HepG2 (cell line): Measurements from ENCODE around the gene ZNF148. TPM values are rescaled to one million over a fixed set of nuclear protein-coding genes. Genes with fewer than 3 reads are reported as not detected.
"Not testable (repeated sequence)": the region's sequence is repeated elsewhere in the genome, so short reads cannot be mapped to it uniquely, and the experiment has no call there.

Experiments
- ATAC-seq: fragments of 200-7000 bp; cut with Tn5 transposase; 3 replicates; pipeline ENCODE4 v1.9.1; 2020; ENCODE audit warnings: mild to moderate bottlenecking, moderate library complexity
- BruUV-seq: library from RNA; stranded (reverse); fragments of 400-500 nt; replicated peaks from 2 replicates; lab custom pipeline; 2021; lab: Mats Ljungman, UMichigan
- CTCF ChIA-PET: fragments of 300-600 bp; formaldehyde crosslinking; extraction: SDS; loops from one replicate; lab custom pipeline; 2021; ENCODE audit warnings: low total read pairs, inconsistent platforms, low intra/inter-chr PET ratio; lab: Yijun Ruan, JAX
- POLR2A ChIA-PET: fragments of 350-600 bp; sonication (Branson Sonifier 250); formaldehyde crosslinking; loops from one replicate; lab custom pipeline; 2020; ENCODE audit warnings: antibody characterized with exemption, inconsistent platforms; lab: Yijun Ruan, JAX
- DNase-seq: peaks from one replicate; pipeline ENCODE4 v3.0.0-alpha.2; 2015; ENCODE audit warnings: low spot score
- FAIRE-seq: peaks from 3 replicates; lab custom pipeline; 2011; peaks lifted over from hg19 to GRCh38; lab: Jason Lieb, UNC
- H2AFZ ChIP-seq: one replicate; pipeline ENCODE4 v1.6.1; 2011; ENCODE audit warnings: low read length, inconsistent platforms
- H3K27ac ChIP-seq: fragments of 300-600 bp; 3 replicates; pipeline ENCODE4 v1.8.0; 2011; ENCODE audit warnings: mixed run types, mild to moderate bottlenecking, mixed read lengths, low read length, inconsistent platforms; ENCODE audit not compliant: insufficient read depth; ENCODE audit errors: extremely low read length
- H3K27me3 ChIP-seq, 2 experiments: fragments of 200-600 bp in 1 of 2; 2 replicates in 1 of 2; 3 replicates in 1 of 2; pipeline versions ENCODE4 v1.6.0 to v1.8.0; 2011; ENCODE audit warnings: low read length in 2 of 2, mild to moderate bottlenecking in 2 of 2, moderate library complexity in 2 of 2, inconsistent platforms in 1 of 2; ENCODE audit not compliant: insufficient read depth in 2 of 2, control insufficient read depth in 1 of 2
- H3K36me3 ChIP-seq, 2 experiments: fragments of 200-600 bp in 1 of 2; replicated peaks in 1 of 2; 2 replicates in 1 of 2; 3 replicates in 1 of 2; pipeline versions ENCODE4 v1.5.1 to v1.8.0; 2011; ENCODE audit warnings: low read length in 2 of 2, inconsistent platforms in 1 of 2; ENCODE audit not compliant: insufficient read depth in 2 of 2, control insufficient read depth in 1 of 2
- H3K4me1 ChIP-seq: 2 replicates; pipeline ENCODE4 v1.5.1; 2012; ENCODE audit warnings: low read length, inconsistent platforms; ENCODE audit not compliant: insufficient read depth
- H3K4me2 ChIP-seq: 2 replicates; pipeline ENCODE4 v1.6.0; 2011; ENCODE audit warnings: low read depth, low read length, inconsistent platforms
- H3K4me3 ChIP-seq, 3 experiments: fragments of 200-600 bp in 1 of 3; sonication (generic), shearing (Covaris generic) in 1 of 3; replicated peaks in 1 of 3; 2 replicates each; pipeline ENCODE4 v1.5.1; 2011 to 2016; ENCODE audit warnings: low read length in 3 of 3, inconsistent platforms in 2 of 3, low read depth in 2 of 3, mild to moderate bottlenecking in 2 of 3, control low read depth in 1 of 3, mixed read lengths in 1 of 3; ENCODE audit not compliant: insufficient read depth in 1 of 3
- H3K79me2 ChIP-seq: one replicate; pipeline ENCODE4 v1.6.1; 2011; ENCODE audit warnings: low read length, inconsistent platforms; ENCODE audit not compliant: insufficient read depth
- H3K9ac ChIP-seq: 2 replicates; pipeline ENCODE4 v1.6.0; 2011; ENCODE audit warnings: mild to moderate bottlenecking, low read depth, low read length, inconsistent platforms; ENCODE audit not compliant: insufficient read depth
- H3K9me3 ChIP-seq: 2 replicates; pipeline ENCODE4 v1.5.1; 2012; ENCODE audit warnings: mild to moderate bottlenecking, low read length
- H4K20me1 ChIP-seq: 2 replicates; pipeline ENCODE4 v1.6.0; 2011; ENCODE audit warnings: inconsistent platforms, mild to moderate bottlenecking, low read length, moderate library complexity; ENCODE audit not compliant: insufficient read depth
- ATF7 ChIP-seq, 2 experiments: fragments of 450-650 bp in 1 of 2; sonication (generic) in 1 of 2; formaldehyde crosslinking in 1 of 2; IDR thresholded peaks; 2 replicates each; pipeline versions ENCODE4 v1.4.0 to v1.6.1; 2016 to 2020; ENCODE audit warnings: antibody characterized with exemption in 1 of 2, mild to moderate bottlenecking in 1 of 2, missing genetic modification reagents in 1 of 2
- BRCA1 ChIP-seq: sonication (generic); formaldehyde crosslinking; IDR thresholded peaks from 2 replicates; pipeline ENCODE4 v1.4.0; 2020; ENCODE audit warnings: missing genetic modification reagents
- CREB1 ChIP-seq, 2 experiments: fragments of 450-650 bp in 1 of 2; IDR thresholded peaks; 2 replicates each; pipeline ENCODE4 v1.6.1; 2016 to 2017; ENCODE audit warnings: control low read depth in 1 of 2, mild to moderate bottlenecking in 1 of 2, missing compliant biosample characterization in 1 of 2, missing genetic modification characterization in 1 of 2
- GLI4 ChIP-seq: sonication (generic); formaldehyde crosslinking; IDR thresholded peaks from 2 replicates; pipeline ENCODE4 v1.5.1; 2020; ENCODE audit warnings: missing genetic modification reagents, mild to moderate bottlenecking, moderate library complexity, borderline replicate concordance
- IRX3 ChIP-seq: sonication (generic); formaldehyde crosslinking; IDR thresholded peaks from 2 replicates; pipeline ENCODE4 v1.8.1; 2023; ENCODE audit warnings: mild to moderate bottlenecking, low read depth, missing genetic modification reagents, borderline replicate concordance
- NFRKB ChIP-seq: fragments of 450-650 bp; IDR thresholded peaks from 2 replicates; pipeline ENCODE4 v1.6.1; 2017
- NR2F6 ChIP-seq, 2 experiments: IDR thresholded peaks; 2 replicates each; pipeline ENCODE4 v1.6.1; 2016; ENCODE audit warnings: antibody characterized with exemption in 1 of 2, mild to moderate bottlenecking in 1 of 2
- SOX6 ChIP-seq, 2 experiments: fragments of 450-650 bp in 1 of 2; sonication (generic) in 1 of 2; formaldehyde crosslinking in 1 of 2; IDR thresholded peaks; 2 replicates each; pipeline versions ENCODE4 v1.4.0 to v1.6.1; 2017 to 2020; ENCODE audit warnings: antibody characterized with exemption in 1 of 2, mild to moderate bottlenecking in 1 of 2, missing genetic modification reagents in 1 of 2
- TOPORS ChIP-seq: sonication (generic); formaldehyde crosslinking; IDR thresholded peaks from 2 replicates; pipeline ENCODE4 v1.8.0; 2023; ENCODE audit warnings: mild to moderate bottlenecking, missing genetic modification reagents
- TRIM24 ChIP-seq: sonication (generic); formaldehyde crosslinking; IDR thresholded peaks from 2 replicates; pipeline ENCODE4 v1.8.0; 2022; ENCODE audit warnings: mild to moderate bottlenecking, missing genetic modification reagents
- USF2 ChIP-seq, 2 experiments: sonication (generic) in 1 of 2; formaldehyde crosslinking in 1 of 2; IDR thresholded peaks; 2 replicates each; pipeline versions ENCODE4 v1.5.1 to v1.6.1; 2011 to 2020; ENCODE audit warnings: borderline replicate concordance in 1 of 2, low read depth in 1 of 2, low read length in 1 of 2, mild to moderate bottlenecking in 1 of 2, missing genetic modification reagents in 1 of 2, moderate library complexity in 1 of 2
- WGBS: methylation state at CpG from one replicate; pipeline ENCODE4 v1.1.6; 2017; ENCODE audit warnings: low lambda C conversion rate; 5-methylcytosine and 5-hydroxymethylcytosine counted together
- in situ Hi-C: cut with HindIII; loops from 2 replicates; pipeline ENCODE4 v1.10.0; 2017; ENCODE audit warnings: low pct_unique_long_range_greater_than_20kb; ENCODE audit not compliant: extremely low pct_ligation_motif_present
- intact Hi-C: fragments of 100-400 bp; cut with micrococcal nuclease; formaldehyde crosslinking; loops from one replicate; pipeline ENCODE4 v1.10.0; 2022; ENCODE audit not compliant: unreplicated experiment
- polyA plus RNA-seq, 8 experiments: library from polyadenylated mRNA; depleted of rRNA in 3 of 8; stranded (reverse) in 7 of 8; unstranded in 1 of 8; fragments of >200 nt; fragmentation: Illumina TruSeq in 4 of 8; extraction: Trizol in 4 of 8; gene quantifications; 2 replicates each; pipeline versions ENCODE4 v1.2.1 to v1.2.3, GENCODE V29; 2011 to 2016; ENCODE audit warnings: low read depth in 4 of 8, missing spikeins in 1 of 8, mixed read lengths in 1 of 8; ENCODE audit not compliant: insufficient read depth in 1 of 8
- total RNA-seq, 5 experiments: library from RNA; depleted of rRNA; stranded (reverse); fragments of >200 nt; fragmentation: Illumina TruSeq; extraction: Trizol; gene quantifications; 2 replicates each; pipeline ENCODE4 v1.2.3, GENCODE V29; 2016; ENCODE audit warnings: low read depth in 1 of 5

Gene ZNF148
- total and polyA plus RNA-seq, 2 of the 13 experiments (the other 11 are each of a cell fraction or from before 2014, with no cell fraction given) = 10.6 to 36.1 TPM

GRCh38 chr3:125394406-125394805 is 19.3 kb upstream of the ZNF148 start:
- Histone ChIP-seq H3K9me3 (no peaks in the 10 kb centered on the region), H3K4me2 (peak overlapping the region; percentile 67), H3K27ac (no peak overlapping the region), H3K9ac (peak overlapping the region; percentile 51; the same call in 1 of the 2 replicates), H3K4me3 (peak overlapping the region in 1 of 3 experiments; percentile 18; a peak in 1 of 6 replicates), H3K36me3 (no peaks in the 10 kb centered on the region), H3K27me3 (no peaks in the 10 kb centered on the region), H2AFZ (peak overlapping the region; percentile 65), H4K20me1 (no peaks in the 10 kb centered on the region), H3K4me1 (peaks cover 25% of the 10 kb centered on the region), H3K79me2 (no peaks in the 10 kb centered on the region)
- FAIRE-seq (no peak), ATAC-seq (peak; percentile 46), DNase-seq (peak; percentile 30)
- intact Hi-C loops (no loop called here), in situ Hi-C loops (no loop called here)
- POLR2A ChIA-PET = no interaction called here
- no TSS peak for BruUV-seq
- no peak for TF ChIP-seq TRIM24 (CRISPR knock-in tag)
- TF ChIP-seq USF2 (IDR thresholded peaks at IDR 0.05; ENCODE audit: low read depth, low read length) = 0 out of 2 replicates have a peak, but pooled peaks have one; percentile 17
- TF ChIP-seq USF2 (CRISPR knock-in tag; IDR thresholded peaks at IDR 0.05; ENCODE audit: borderline replicate concordance) = no peak
- no peak for TF ChIP-seq IRX3 (CRISPR knock-in tag)
- CTCF ChIA-PET = no interaction called here
- 24% methylated on average over 3 of the region's 3 CpGs for WGBS

- CTCF ChIA-PET = no interaction called here
- no peak for DNase-seq
- in situ Hi-C loops = no loop called here
Observed at GRCh38 chr3:125389282-125389681, 14.2 kb upstream of the ZNF148 start.

GRCh38 chr3:125388369-125388768 is 13.2 kb upstream of the ZNF148 start:
- H3K9ac ChIP-seq, H4K20me1 ChIP-seq, ATAC-seq, H3K79me2 ChIP-seq, BruUV-seq, intact Hi-C loops, H3K27me3 ChIP-seq, H2AFZ ChIP-seq, H3K36me3 ChIP-seq, in situ Hi-C loops, H3K4me2 ChIP-seq, H3K9me3 ChIP-seq, DNase-seq, CTCF ChIA-PET, FAIRE-seq, H3K4me3 ChIP-seq, H3K27ac ChIP-seq: not testable (repeated sequence)
- POLR2A ChIA-PET = interaction anchor here (1.5 kb wide), 1 partner anchor 12 kb away, joined by 4 read pairs; no protein-coding TSS in a partner anchor
- WGBS = 85% methylated on average over 5 of the region's 5 CpGs
- peaks cover 38% of the 10 kb centered on the region for H3K4me1 ChIP-seq

More at GRCh38 chr3:125389282-125389681, 14.2 kb upstream of the ZNF148 start:
- Histone ChIP-seq H3K36me3 (no peaks in the 10 kb centered on the region), H3K4me3 (no peak overlapping the region; a peak in 1 of 6 replicates), H3K79me2 (no peaks in the 10 kb centered on the region), H3K4me1 (peaks cover 34% of the 10 kb centered on the region), H3K9ac (no peak overlapping the region)
- TF ChIP-seq NR2F6 (IDR thresholded peaks at IDR 0.05) (peak; percentile 21; the same call in 1 of the 2 replicates), NR2F6 (CRISPR knock-in tag; IDR thresholded peaks at IDR 0.05) (no peak), CREB1 (IDR thresholded peaks at IDR 0.05) (peak; percentile 27; the same call in 1 of the 2 replicates), CREB1 (CRISPR knock-in tag; IDR thresholded peaks at IDR 0.05) (no peak), TOPORS (CRISPR knock-in tag) (no peak), BRCA1 (CRISPR knock-in tag) (no peak), GLI4 (CRISPR knock-in tag) (no peak), NFRKB (no peak), ATF7 (IDR thresholded peaks at IDR 0.05) (0 out of 2 replicates have a peak, but pooled peaks have one; percentile 9), ATF7 (CRISPR knock-in tag; IDR thresholded peaks at IDR 0.05) (no peak), SOX6 (IDR thresholded peaks at IDR 0.05) (no peak), SOX6 (CRISPR knock-in tag; IDR thresholded peaks at IDR 0.05) (peak; percentile 34; the same call in 1 of the 2 replicates)
- TF ChIP-seq, all 625 proteins: peak for 4
- no peaks in the 10 kb centered on the region for H3K27me3 ChIP-seq
- H3K9me3 ChIP-seq = no peaks in the 10 kb centered on the region
- no peak for FAIRE-seq
- no peak overlapping the region for H3K27ac ChIP-seq
- POLR2A ChIA-PET = interaction anchor here (0.9 to 1.5 kb wide), 2 partner anchors 13 to 37 kb away, joined by 3 to 4 read pairs; no protein-coding TSS in a partner anchor
- BruUV-seq = no TSS peak
- no peak overlapping the region for H2AFZ ChIP-seq
- no peak; the same call in 1 of the 3 replicates for ATAC-seq
- intact Hi-C loops = no loop called here
- 23% methylated on average over 7 of the region's 7 CpGs for WGBS
- peak overlapping the region; percentile 56 for H3K4me2 ChIP-seq
- no peaks in the 10 kb centered on the region for H4K20me1 ChIP-seq
